Measurements from ENCODE around the gene APOBEC3A.
"Not testable (repeated sequence)": the region's sequence is repeated elsewhere in the genome, so short reads cannot be mapped to it uniquely, and the experiment has no call there.

The APOBEC3A gene

DNA sequence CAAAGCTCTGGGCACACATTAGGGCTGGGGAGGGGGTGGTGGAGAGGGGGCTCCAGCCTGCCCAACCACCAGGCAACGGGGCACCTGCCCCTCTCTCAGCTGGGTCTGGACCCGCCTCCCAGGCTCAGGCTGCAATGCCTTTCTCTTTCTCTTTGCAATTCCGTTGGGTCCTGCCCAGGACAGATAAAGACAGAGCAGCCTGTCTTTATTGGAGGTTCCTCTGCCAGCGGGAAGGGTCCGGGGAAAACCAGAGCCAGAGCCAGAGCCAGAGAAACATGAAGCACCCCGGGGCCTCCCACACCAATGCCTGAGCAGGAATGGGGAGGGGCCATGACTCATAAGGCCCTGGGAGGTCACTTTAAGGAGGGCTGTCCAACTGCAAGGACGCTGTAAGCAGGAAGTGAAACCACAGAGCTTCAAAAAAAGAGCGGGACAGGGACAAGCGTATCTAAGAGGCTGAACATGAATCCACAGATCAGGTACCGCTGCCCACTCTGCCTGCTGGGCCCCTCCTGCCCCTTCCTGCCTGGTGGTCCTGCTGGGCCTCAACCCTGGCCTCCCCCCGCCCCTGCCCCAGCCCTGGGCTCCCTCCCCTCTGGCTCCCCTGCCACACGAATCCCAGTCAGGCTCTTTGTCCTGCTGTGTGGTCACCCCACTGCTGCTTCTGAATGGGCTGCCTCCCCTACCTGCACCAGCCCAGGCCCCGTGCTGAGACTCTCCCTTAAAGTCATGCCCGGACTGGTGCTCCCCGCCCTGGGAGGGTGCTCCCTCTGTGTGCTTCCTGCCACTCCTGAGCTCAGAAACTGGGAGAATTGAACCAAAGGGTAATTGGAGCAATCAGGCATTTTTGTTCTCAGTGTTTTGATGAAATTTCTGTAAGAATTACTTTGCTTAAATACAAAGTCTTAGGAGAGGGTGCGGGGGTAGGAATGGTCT lies 24.9 kb downstream of the APOBEC3A start, which contains the start of gene APOBEC3B:
TSS of gene APOBEC3B (plus strand) at position 356 of the 936 bp plus-strand sequence. CDS start at position 463, 107 bp downstream.
- peak; percentile 85 for DNase-seq

GRCh38 chr22:38984224-38984623 lies 26.8 kb downstream of the APOBEC3A start:
- no peak for DNase-seq

DNA sequence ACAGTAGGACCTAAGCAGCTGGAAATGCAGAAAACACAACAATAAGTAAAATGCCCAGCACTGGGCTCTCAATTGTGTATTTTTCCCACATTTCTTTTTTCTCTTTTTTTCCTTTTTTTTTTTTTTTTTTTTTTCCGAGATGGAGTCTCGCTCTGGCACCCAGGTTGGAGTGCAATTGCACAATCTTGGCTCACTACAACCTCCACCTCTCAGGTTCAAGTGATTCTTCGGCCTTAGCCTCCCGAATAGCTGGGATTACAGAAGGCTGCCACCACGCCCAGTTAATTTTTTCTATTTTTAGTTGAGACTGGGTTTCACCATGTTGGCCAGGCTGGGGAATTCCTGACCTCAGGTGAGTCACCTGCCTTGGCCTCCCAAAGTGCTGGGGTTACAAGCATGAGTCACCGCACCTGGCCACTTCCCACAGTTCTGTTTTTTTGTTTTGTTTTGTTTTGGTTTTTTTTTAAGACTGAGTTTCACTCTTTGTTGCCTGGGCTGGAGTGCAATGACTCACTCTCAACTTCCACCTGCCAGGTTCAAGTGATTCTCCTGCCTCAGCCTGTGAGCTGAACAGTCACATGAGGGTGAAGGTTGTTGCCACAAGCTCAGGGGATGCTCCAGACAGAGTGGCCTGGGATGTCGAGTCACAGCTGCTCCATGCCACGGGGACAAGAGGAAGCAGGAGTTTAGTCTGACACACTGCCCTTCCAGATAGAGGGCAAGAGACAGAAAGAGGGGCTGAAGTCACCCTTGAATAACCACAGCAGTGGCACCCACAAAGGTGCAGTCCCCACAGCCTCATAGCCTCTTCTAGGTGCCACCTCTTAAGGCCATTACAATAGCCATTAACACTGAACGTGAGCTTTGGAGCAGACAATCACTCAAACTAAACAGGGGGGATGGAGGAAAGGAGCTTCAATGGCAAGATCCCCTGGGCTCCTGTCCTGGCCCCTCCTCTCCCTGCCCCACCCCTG lies 27.7 kb downstream of the APOBEC3A start:
- DNase-seq = peak; percentile 82

- no peak for DNase-seq
Measured at GRCh38 chr22:38986629-38987028, 29.2 kb downstream of the APOBEC3A start.

- no peak for DNase-seq
Measured at GRCh38 chr22:38987171-38987895, 29.9 kb downstream of the APOBEC3A start.

DNA sequence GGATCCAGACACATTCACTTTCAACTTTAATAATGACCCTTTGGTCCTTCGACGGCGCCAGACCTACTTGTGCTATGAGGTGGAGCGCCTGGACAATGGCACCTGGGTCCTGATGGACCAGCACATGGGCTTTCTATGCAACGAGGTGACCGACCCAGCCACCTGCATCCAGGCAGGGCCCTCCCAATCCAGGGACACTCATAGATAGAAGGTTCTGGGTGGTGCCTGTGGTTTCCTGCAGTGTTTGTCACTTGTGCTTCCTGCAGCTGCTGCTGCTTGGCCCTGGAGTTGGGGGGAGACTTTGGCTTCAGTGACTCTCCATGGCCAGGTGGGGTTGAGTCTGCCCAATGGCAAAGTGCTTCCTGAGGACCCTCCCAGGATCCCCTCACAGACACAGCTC lies 32.1 kb downstream of the APOBEC3A start:
- no peak for DNase-seq

DNA sequence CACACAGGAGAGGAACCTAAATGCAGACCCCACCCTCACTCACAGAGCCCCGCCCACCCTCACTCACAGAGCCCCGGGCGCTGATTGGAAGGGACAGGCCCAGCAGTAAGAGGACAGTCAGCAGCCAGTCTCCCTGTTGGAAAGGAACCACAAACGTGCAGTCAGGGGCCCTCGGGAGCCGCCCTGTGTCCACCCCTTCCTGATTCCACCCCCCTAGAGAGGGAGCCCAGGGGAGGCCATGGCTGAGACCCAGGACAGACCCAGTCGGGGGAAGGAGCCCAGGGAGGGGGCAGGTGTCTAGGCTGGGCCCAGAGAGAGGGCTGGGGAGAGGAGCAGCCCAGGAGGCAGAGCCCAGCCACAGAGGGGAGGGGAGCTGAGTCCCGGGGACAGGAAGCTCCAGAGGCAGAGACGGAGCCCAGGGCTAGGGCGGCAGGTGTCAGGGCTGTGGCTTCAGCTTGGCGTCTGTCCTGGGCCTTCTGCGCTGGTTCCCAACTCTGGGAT lies 35.5 kb downstream of the APOBEC3A start:
- not testable (repeated sequence) for DNase-seq

- no peak for DNase-seq
Measured at GRCh38 chr22:38996105-38996504, 38.7 kb downstream of the APOBEC3A start.

DNA sequence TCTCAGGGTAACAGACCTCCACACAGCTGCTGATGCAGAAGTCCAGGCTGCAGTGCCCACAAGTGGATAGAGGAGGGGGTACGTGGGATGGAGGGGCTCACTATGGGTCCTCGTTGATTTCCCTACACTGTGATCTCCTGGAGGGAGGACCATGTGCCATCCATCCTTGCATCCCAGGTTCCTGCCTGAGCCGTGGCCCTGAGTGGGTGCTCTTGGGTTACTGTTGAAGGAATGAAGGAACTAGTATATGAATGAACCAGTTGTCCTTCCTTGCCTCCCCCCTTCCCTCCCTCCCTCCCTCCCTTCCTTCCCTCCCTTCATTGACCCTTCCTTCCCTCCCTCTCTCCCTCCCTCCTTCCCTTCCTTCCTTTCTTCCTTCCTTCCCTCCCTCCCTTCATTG lies 40.1 kb downstream of the APOBEC3A start:
- DNase-seq = no peak

DNA sequence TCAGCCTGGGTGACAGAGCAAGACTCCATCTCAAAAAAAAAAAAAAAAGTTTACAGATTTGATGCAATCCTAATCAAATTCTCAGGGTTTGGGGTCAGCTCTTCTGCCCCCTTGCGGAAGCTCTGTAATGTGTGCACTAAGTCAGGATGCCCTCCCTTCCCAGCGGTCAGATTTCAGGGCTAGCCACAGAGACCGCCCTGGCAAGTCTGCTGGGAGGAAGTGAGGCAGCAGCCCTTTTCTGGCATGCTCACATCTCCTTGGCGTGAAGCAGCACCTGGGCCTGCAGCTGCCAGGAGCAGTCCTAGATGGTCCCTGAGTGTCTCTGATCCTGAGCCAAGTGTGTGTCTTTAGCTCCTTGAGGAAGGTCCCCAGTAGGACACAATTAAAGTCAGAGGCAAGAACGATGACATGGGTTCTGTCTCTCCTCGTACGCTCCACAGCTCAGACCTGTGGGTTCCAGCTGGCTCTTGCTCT lies 45.8 kb downstream of the APOBEC3A start:
- DNase-seq = peak; percentile 78

DNA sequence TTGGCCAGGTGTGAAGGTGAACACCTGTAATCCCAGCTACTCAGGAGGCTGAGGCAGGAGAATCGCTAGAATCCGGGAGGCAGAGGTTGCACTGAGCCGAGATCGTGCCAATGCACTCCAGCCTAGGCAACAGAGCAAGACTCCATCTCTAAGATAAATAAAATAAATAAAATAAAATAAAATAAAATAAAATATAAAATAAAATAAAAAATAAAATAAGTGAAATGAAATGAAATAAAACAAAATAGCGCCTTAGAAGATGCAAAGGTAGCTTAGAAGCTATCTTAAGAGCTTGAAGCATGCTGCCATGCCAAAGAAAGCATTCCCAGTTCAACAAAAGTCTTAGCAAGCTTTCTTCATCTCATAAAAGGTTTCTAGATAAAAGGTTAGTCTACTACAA lies 49.8 kb downstream of the APOBEC3A start:
- no peak for DNase-seq

DNA sequence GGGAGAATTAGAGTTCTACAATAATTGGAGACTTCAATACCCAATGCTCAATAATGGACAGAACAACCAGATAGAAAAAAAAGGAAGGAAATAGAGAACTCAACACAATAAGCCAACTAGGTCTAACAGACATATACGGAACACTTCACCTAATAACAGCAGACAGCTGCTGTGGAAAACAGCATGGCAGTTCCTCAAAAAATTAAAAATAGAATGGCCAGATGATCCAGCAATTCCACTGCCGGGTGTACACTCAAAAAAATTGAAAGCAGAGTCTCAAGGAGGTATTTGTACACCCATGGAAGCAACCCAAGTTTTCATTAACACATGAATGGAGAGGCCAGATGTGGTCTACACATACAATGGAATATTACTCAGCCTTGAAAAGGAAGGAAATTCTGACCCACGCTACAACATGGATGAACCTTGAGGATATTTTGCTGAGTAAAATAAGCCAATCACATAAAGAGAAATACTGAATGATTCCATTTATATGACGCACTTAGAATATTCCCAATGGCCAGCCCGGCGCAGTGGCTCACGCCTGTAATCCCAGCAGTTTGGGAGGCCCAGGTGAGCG lies 51.0 kb downstream of the APOBEC3A start:
- not testable (repeated sequence) for DNase-seq

- DNase-seq = no peak
Measured at GRCh38 chr22:39010946-39011345, 53.5 kb downstream of the APOBEC3A start.

Measured in CD4-positive, alpha-beta T cell treated with Interferon gamma for 1 hour (primary cell).